ENCODE data around the gene USP44. TPM values are rescaled to one million over a fixed set of nuclear protein-coding genes. Genes with fewer than 3 reads are reported as not detected.

The USP44 gene
- total and polyA plus RNA-seq, 10 of the 15 experiments (the other 5 are each of a cell fraction or from before 2014, with no cell fraction given): 0.02 to 0.26 (median 0.12) TPM; not detected in 6

DNA sequence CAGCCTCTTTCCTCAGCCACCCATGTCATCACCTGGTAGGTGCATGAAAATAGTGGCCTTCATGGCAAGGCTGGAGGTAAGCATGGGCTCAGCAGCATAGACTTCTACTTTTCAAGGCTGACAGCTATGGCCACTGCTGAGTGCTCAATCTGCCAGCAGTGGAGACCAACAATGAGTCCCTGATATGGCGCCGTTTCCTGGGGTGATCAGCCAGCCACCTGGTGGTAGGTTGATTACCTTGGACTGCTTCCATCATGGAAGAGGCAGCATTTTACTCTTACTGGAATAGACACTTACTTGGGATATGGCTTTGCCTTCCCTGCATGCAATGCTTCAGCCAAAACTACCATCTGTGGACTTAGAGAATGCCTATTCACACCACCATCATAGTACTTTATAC, 39.5 kb upstream of the USP44 start:
- Histone ChIP-seq H3K36me3 (ENCODE audit: control insufficient read depth in 2 of 2, insufficient read depth in 2 of 2, low read length in 1 of 2) (no peaks in the 10 kb centered on the region), H4K20me1 (ENCODE audit: control insufficient read depth, insufficient read depth) (no peaks in the 10 kb centered on the region), H3K4me3 (no peak overlapping the region), H3K9ac (ENCODE audit: control insufficient read depth, insufficient read depth, low read length) (no peak overlapping the region), H3K27me3 (replicated peaks in 1 of 2; ENCODE audit: control insufficient read depth in 2 of 2, insufficient read depth in 2 of 2, low read length in 1 of 2) (no peaks in the 10 kb centered on the region), H3K4me1 (ENCODE audit: control insufficient read depth, insufficient read depth, low read length) (no peaks in the 10 kb centered on the region), H3K79me2 (ENCODE audit: control insufficient read depth, insufficient read depth, low read length) (no peaks in the 10 kb centered on the region), H2AFZ (ENCODE audit: control insufficient read depth, low read depth, low read length) (no peak overlapping the region), H3K9me3 (replicated peaks; ENCODE audit: control insufficient read depth, insufficient read depth, low read length) (no peaks in the 10 kb centered on the region), H3K27ac (ENCODE audit: control insufficient read depth, insufficient read depth) (no peak overlapping the region), H3K4me2 (ENCODE audit: control insufficient read depth, insufficient read depth) (no peak overlapping the region)
- intact Hi-C loops (cut with micrococcal nuclease; ENCODE audit: unreplicated experiment) (no loop called here), in situ Hi-C loops (cut with MboI) (no loop called here)
- ATAC-seq: no peak
- TF ChIP-seq HCFC1 (IDR thresholded peaks at IDR 0.05; ENCODE audit: low read length) (no peak), KLF5 (IDR thresholded peaks at IDR 0.05; ENCODE audit: partially characterized antibody) (no peak), CHD1 (IDR thresholded peaks at IDR 0.05; ENCODE audit: low read depth, low read length) (no peak), SIX5 (IDR thresholded peaks at IDR 0.05; ENCODE audit: low read depth, low read length, severe bottlenecking) (no peak), SREBF2 (IDR thresholded peaks at IDR 0.05; ENCODE audit: low read length) (no peak)
- TF ChIP-seq, protein P1, sequence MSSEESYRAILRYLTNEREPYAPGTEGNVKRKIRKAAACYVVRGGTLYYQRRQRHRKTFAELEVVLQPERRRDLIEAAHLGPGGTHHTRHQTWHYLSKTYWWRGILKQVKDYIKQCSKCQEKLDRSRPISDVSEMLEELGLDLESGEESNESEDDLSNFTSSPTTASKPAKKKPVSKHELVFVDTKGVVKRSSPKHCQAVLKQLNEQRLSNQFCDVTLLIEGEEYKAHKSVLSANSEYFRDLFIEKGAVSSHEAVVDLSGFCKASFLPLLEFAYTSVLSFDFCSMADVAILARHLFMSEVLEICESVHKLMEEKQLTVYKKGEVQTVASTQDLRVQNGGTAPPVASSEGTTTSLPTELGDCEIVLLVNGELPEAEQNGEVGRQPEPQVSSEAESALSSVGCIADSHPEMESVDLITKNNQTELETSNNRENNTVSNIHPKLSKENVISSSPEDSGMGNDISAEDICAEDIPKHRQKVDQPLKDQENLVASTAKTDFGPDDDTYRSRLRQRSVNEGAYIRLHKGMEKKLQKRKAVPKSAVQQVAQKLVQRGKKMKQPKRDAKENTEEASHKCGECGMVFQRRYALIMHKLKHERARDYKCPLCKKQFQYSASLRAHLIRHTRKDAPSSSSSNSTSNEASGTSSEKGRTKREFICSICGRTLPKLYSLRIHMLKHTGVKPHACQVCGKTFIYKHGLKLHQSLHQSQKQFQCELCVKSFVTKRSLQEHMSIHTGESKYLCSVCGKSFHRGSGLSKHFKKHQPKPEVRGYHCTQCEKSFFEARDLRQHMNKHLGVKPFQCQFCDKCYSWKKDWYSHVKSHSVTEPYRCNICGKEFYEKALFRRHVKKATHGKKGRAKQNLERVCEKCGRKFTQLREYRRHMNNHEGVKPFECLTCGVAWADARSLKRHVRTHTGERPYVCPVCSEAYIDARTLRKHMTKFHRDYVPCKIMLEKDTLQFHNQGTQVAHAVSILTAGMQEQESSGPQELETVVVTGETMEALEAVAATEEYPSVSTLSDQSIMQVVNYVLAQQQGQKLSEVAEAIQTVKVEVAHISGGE (CRISPR knock-in tag; IDR thresholded peaks at IDR 0.05): no peak
- RAD21 ChIA-PET (ENCODE audit: unreplicated experiment): no interaction called here
- CTCF ChIA-PET: no interaction called here
- FAIRE-seq: no peak
- POLR2A ChIA-PET: no interaction called here
- no TSS peak for BruUV-seq (replicated peaks)
- SMC1A ChIA-PET (ENCODE audit: uncharacterized antibody, unreplicated experiment): no interaction called here
- DNase-seq (ENCODE audit: low read depth, low spot score): no peak
- 96% methylated on average over 2 of the region's 2 CpGs for WGBS (ENCODE audit: insufficient coverage, insufficient replicate concordance, low lambda C conversion rate, missing lambda C conversion rate)

Data from GM12878 (cell line).